Muscle layer of duodenum (tissue), 2 donors: ENCODE data around the gene IGSF21.

Experiments
- H3K27ac ChIP-seq: one replicate; pipeline ENCODE4 v1.7.0; 2013; ENCODE audit warnings: mild to moderate bottlenecking, low read length
- H3K27me3 ChIP-seq: one replicate; pipeline ENCODE4 v1.7.0; 2013; ENCODE audit warnings: low read depth, mild to moderate bottlenecking, control low read depth, low read length
- H3K36me3 ChIP-seq, 2 donors: one replicate each; pipeline ENCODE4 v1.7.0; 2013; ENCODE audit warnings: low read length in 2 of 2, control low read depth in 1 of 2, mild to moderate bottlenecking in 1 of 2; ENCODE audit not compliant: insufficient read depth in 2 of 2, control insufficient read depth in 1 of 2
- H3K4me1 ChIP-seq, 2 donors: one replicate each; pipeline ENCODE4 v1.7.0; 2013; ENCODE audit warnings: low read length in 2 of 2, mild to moderate bottlenecking in 2 of 2, control low read depth in 1 of 2, moderate library complexity in 1 of 2; ENCODE audit not compliant: insufficient read depth in 2 of 2, control insufficient read depth in 1 of 2
- H3K4me3 ChIP-seq, 2 donors: one replicate each; pipeline ENCODE4 v1.7.0; 2013; ENCODE audit warnings: low read length in 2 of 2, low read depth in 1 of 2, mild to moderate bottlenecking in 1 of 2
- H3K9me3 ChIP-seq, 2 donors: one replicate each; pipeline ENCODE4 v1.7.0; 2013; ENCODE audit warnings: low read length in 2 of 2, control low read depth in 1 of 2, mild to moderate bottlenecking in 1 of 2; ENCODE audit not compliant: control insufficient read depth in 1 of 2
- donor health status: healthy.

Gene IGSF21

DNA sequence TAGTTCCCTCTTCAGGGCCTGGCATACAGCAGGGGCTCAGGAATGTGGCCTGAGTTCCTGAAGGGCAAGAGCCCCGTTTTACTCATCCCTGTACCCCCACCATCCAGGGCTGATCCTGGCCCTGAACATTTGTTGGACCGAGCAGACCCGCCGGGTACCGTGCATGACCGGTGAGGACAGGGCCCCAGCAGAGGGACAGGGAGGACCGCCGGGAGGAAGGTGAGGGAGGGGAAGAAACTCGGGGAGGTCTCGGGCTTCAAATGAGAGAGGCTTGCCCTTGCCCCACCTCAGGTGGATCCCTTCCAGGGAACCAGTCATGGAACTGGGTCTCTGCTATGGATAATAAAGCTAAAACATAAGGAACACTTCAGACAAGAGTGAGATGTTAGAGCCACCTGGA lies 205.4 kb downstream of the IGSF21 start:
- peaks cover 4% of the 10 kb centered on the region for H3K27me3 ChIP-seq
- no peaks in the 10 kb centered on the region for H3K36me3 ChIP-seq
- H3K9me3 ChIP-seq, result no peaks in the 10 kb centered on the region
- no peak overlapping the region for H3K27ac ChIP-seq
- no peak overlapping the region for H3K4me3 ChIP-seq
- H3K4me1 ChIP-seq, result no peaks in the 10 kb centered on the region

DNA sequence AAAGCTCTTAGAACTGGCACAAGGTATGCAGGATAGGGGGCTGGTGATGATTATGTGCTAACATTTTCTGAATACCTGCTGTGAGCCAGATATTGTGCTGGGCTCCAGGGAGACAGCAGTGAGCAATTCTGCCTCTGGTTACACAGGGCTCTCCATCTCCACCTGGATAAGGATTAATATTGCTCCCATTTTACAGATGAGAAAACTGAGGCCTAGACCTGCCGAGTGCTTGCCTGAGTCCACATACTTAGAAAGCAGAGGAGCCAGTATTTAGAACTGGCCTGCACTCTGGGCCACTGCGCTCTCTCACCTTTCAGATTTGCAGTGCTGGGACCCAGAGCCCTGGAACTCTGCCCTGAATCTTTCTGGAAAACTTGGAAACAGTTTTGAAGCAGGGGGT lies 205.9 kb downstream of the IGSF21 start:
- H3K36me3 ChIP-seq, result no peaks in the 10 kb centered on the region
- H3K4me1 ChIP-seq, result no peaks in the 10 kb centered on the region
- H3K9me3 ChIP-seq, result no peaks in the 10 kb centered on the region
- H3K27me3 ChIP-seq, result peaks cover 4% of the 10 kb centered on the region
- H3K27ac ChIP-seq, result no peak overlapping the region
- H3K4me3 ChIP-seq, result no peak overlapping the region

DNA sequence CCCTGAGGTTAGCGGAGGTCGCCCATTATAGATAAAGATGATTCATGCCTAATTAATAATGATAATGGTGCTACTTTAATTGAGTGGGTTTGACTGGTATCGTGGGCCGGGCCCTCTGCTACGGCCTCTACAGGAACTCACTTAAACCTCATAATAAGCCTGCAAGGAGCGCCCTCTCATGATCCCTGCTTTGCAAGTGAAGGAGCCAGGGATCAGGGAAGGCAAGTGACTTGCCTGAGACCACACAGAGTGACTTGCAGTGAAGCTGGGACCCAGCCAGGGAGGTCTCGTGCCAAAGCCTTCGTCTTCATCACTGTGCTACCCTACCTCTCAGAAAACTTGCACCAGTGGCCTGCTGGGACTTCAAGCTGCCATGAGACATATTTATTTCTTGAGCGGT lies 206.8 kb downstream of the IGSF21 start:
- no peaks in the 10 kb centered on the region for H3K9me3 ChIP-seq
- H3K4me1 ChIP-seq, result peaks cover 0 to under 1% of the 10 kb centered on the region in 2 donors
- no peaks in the 10 kb centered on the region for H3K36me3 ChIP-seq
- H3K27ac ChIP-seq, result no peak overlapping the region
- no peaks in the 10 kb centered on the region for H3K27me3 ChIP-seq
- H3K4me3 ChIP-seq, result no peak overlapping the region

DNA sequence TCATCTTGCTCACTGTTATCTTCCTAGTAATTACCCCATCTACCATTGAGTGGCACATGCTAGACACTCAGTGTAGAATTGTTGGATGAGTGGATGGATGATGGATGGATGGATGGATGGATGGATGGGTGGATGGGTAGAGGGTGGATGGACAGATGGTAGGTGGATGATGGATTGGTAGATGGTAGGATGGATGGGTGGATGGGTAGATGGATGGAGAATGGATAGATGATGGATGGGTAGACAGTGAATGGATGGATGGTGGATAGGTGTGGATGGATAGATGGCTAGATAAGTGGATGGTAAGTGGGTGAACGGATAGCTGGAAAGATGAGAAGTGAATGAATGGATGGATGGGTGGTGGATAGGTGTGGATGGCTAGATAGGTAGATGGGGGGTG lies 207.9 kb downstream of the IGSF21 start:
- Histone ChIP-seq H3K36me3 (no peaks in the 10 kb centered on the region), H3K27ac (no peak overlapping the region)

DNA sequence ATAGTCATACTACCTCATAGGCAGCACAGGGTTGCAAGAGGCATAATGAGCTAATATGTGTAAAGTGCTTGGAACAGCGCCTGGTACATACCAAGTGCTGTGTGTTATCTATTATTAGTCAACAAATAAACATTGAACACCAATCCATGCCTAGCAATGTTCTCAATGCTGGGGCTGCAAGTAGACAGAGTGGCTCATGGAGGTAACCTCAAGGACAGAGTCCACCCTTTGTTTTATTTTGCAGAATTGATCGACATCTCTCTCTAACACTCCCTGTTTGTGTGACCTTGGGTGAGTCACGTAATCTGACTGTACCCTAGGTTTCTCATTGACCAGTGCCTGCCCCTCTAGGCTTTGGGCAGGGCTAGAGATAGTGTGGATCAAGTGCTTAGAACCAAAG lies 209.2 kb downstream of the IGSF21 start:
- Histone ChIP-seq H3K27ac (no peak overlapping the region), H3K9me3 (no peaks in the 10 kb centered on the region), H3K27me3 (no peaks in the 10 kb centered on the region), H3K4me1 (peaks cover 0 to 9% of the 10 kb centered on the region in 2 donors), H3K4me3 (no peak overlapping the region), H3K36me3 (no peaks in the 10 kb centered on the region)

More for the DNA sequence above, 207.9 kb downstream of the IGSF21 start:
- H3K4me1 ChIP-seq, result peaks cover 0 to 9% of the 10 kb centered on the region in 2 donors
- no peaks in the 10 kb centered on the region for H3K27me3 ChIP-seq
- no peaks in the 10 kb centered on the region for H3K9me3 ChIP-seq
- no peak overlapping the region for H3K4me3 ChIP-seq

DNA sequence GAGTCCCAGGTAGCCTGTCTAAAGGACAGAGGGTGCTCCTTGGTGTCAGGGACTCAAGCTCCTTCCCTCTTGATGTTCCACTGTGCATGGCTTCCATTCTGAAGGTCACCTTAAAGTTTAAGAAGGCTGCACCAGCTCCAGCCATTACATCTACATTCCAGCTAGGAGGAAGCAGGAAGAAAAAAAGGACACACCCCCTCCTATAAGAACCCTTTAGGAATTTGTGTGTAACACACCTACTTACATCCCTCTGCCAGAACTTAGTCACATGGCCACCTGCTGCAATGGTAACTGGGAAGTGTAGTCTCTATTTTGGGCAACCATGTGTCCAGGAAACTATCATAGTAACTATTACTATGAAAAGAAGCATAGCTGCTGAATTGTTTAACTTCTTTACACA lies 211.5 kb downstream of the IGSF21 start:
- Histone ChIP-seq H3K27ac (no peak overlapping the region), H3K9me3 (no peaks in the 10 kb centered on the region), H3K4me3 (no peak overlapping the region), H3K27me3 (peaks cover 4% of the 10 kb centered on the region), H3K4me1 (peaks cover 0 to 9% of the 10 kb centered on the region in 2 donors), H3K36me3 (no peaks in the 10 kb centered on the region)

DNA sequence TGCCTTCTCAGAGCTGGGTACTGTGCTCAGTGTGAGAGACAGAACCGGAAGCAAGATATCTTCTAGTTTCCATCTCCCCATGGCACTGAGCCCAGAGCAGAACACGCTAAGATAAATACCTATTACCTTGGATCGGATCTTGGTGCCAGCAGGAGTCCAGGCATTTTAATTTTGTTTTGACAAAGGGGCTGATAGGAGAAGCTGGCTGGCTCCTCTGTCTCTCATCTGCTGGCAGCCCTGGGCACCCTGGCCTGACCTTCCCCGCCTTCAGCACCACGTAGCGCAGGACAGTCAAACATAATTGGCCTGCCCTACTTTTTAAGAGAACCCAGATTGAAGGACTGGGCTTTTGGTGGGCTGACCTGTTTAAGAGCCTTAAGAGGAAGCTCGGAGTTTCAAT lies 212.5 kb downstream of the IGSF21 start:
- Histone ChIP-seq H3K27me3 (peaks cover 4% of the 10 kb centered on the region), H3K4me3 (no peak overlapping the region), H3K36me3 (no peaks in the 10 kb centered on the region), H3K4me1 (peaks cover 0 to 9% of the 10 kb centered on the region in 2 donors), H3K27ac (no peak overlapping the region), H3K9me3 (no peaks in the 10 kb centered on the region)

DNA sequence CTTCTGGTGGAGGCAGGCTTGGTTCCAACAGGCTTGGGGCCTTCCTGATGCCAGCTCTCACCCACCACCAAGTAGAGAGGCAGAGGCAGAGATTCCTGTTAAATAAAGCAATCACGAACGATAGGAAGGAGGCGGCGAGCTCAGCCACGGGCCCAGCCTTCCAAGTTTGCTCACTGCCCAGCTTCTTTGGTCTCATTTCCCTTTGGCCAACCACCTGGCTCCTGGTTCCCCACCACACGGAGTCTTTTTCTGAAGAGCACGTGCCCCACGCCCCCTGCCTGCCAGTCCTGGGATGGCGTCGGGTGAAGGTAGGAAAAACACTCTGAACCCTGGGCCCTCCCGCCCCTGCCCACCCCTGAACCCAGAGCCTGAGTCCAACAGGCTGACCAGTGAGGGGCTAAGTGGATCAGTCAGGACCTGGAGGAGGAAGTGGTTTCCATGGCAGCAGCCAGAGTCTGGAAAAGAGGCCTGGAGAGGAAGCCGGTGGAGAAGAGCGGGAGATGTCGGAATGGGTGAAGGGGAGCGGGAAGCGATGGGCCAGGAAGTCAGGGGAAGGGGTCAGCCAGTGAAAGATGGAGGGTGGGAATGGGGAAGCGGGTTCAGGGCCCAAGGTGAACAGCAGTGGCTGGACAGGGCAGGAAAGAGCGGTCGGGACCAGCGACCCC lies 214.9 kb downstream of the IGSF21 start:
- no peak overlapping the region for H3K4me3 ChIP-seq
- no peaks in the 10 kb centered on the region for H3K36me3 ChIP-seq
- no peaks in the 10 kb centered on the region for H3K9me3 ChIP-seq
- H3K27me3 ChIP-seq, result peaks cover 4% of the 10 kb centered on the region
- peaks cover 0 to 15% of the 10 kb centered on the region in 2 donors for H3K4me1 ChIP-seq
- H3K27ac ChIP-seq, result no peak overlapping the region

DNA sequence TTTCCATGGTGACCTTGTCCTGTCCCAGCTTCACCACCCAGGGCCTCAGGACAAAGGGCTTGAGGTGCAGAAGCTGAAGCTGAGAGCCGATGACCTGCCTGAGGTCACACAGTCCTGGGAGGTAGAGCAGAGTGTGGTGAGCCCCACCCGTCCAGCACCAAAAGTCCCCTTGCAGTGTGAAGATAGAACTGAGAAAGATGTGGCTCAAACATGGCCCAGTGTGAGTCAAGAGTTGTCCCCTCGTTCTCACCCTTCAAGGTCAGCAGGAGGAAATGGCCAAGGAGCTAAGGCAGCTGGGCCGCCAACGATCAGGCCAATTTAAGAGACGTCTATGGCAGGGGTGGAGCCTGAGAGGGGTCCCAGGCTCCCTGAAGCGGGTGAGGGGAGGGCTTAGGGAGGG lies 215.7 kb downstream of the IGSF21 start:
- Histone ChIP-seq H3K36me3 (no peaks in the 10 kb centered on the region), H3K4me1 (peaks cover 0 to 15% of the 10 kb centered on the region in 2 donors), H3K9me3 (no peaks in the 10 kb centered on the region), H3K27ac (no peak overlapping the region), H3K27me3 (peaks cover 4% of the 10 kb centered on the region), H3K4me3 (no peak overlapping the region)

DNA sequence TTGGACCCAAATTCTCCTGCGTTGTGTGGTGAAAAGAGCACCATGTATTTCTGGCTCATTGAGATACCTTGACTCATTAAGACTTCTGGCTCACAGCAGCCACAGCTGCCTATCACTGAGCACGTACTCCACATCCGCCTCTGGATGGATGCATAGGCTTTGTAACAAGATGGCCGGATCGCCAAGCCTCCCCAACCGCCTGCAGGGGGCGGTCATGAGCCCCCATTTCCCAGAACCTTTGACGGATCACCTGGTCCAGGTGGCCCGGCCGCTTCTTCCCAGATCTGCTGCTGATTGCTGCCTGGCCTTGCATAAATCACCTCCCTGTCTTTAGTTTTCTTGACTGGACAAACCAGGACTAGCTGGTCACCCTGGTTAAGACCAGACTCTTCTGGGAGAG lies 216.6 kb downstream of the IGSF21 start:
- H3K9me3 ChIP-seq, result no peaks in the 10 kb centered on the region
- no peak overlapping the region for H3K27ac ChIP-seq
- H3K4me3 ChIP-seq, result no peak overlapping the region
- H3K36me3 ChIP-seq, result no peaks in the 10 kb centered on the region
- H3K4me1 ChIP-seq, result peaks cover 0 to 15% of the 10 kb centered on the region in 2 donors
- peaks cover 4% of the 10 kb centered on the region for H3K27me3 ChIP-seq

DNA sequence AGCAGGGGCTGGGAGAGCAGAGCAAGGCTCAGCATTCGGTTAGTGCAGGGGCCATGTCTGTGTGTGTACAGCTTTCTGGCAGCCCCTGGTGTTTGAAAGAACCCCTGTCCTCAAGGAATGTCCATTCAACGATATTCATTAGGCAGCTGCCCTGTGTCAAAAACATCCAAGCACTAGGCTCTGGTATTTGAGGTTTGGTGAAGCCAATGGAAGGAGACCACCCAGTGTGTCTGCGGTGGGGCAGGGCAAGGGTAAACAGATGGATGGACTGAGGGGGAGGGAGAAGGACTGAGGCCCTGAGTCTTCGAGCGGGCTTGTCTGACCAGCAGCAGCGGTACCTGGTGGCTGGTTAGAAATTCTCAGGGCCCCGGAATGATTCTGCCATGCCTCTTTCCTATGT lies 217.5 kb downstream of the IGSF21 start:
- Histone ChIP-seq H3K27ac (no peak overlapping the region), H3K9me3 (no peaks in the 10 kb centered on the region), H3K4me3 (no peak overlapping the region), H3K36me3 (no peaks in the 10 kb centered on the region), H3K4me1 (peaks cover 0 to 7% of the 10 kb centered on the region in 2 donors), H3K27me3 (peaks cover 4% of the 10 kb centered on the region)
